ENCODE measurements around the gene CDYL2.

- TF ChIP-seq CTCF (IDR thresholded peaks at IDR 0.05): no peak
- no peak for TF ChIP-seq POLR2A (IDR thresholded peaks at IDR 0.05)
- TF ChIP-seq EP300 (IDR thresholded peaks at IDR 0.05): no peak
Observed at GRCh38 chr16:80599466-80599865, 204.9 kb downstream of the CDYL2 start.

Measured in stomach (tissue), 4 donors.